Natural killer cell treated with Interleukin-12 subunit alpha and Interleukin-12 subunit beta and Interleukin-15 and Interleukin-18, amount 100 ng/mL, for 72 hours (primary cell): ENCODE results near the gene HBEGF. TPM values are rescaled to one million over a fixed set of nuclear protein-coding genes. Genes with fewer than 3 reads are reported as not detected.

Source experiments
- ATAC-seq, 2 donors: fragments of 150-1000 bp; cut with Tn5 transposase in 1 of 2; sonication (Bioruptor Pico), chemical (Tn5 transposase) in 1 of 2; 2 replicates each; pipeline ENCODE4 v1.10.0; 2021
- DNase-seq: peaks from one replicate; pipeline ENCODE4 v3.0.0; 2022; ENCODE audit warnings: low spot score
- H3K27ac Mint-ChIP-seq, 2 donors: 1 replicate in 1 of 2; 2 replicates in 1 of 2; pipeline ENCODE4 v1.8.0; 2022; ENCODE audit warnings: mixed read lengths in 2 of 2, mild to moderate bottlenecking in 1 of 2, moderate library complexity in 1 of 2
- H3K27me3 Mint-ChIP-seq, 2 donors: 1 replicate in 1 of 2; 2 replicates in 1 of 2; pipeline ENCODE4 v1.8.0; 2022; ENCODE audit warnings: mixed read lengths in 2 of 2
- H3K36me3 Mint-ChIP-seq: one replicate; pipeline ENCODE4 v1.8.0; 2022; ENCODE audit warnings: mixed read lengths
- H3K4me1 Mint-ChIP-seq, 2 donors: 1 replicate in 1 of 2; 2 replicates in 1 of 2; pipeline ENCODE4 v1.8.0; 2022; ENCODE audit warnings: low read depth in 2 of 2, mixed read lengths in 2 of 2, mild to moderate bottlenecking in 1 of 2
- H3K4me3 Mint-ChIP-seq: one replicate; pipeline ENCODE4 v1.8.0; 2022; ENCODE audit warnings: mixed read lengths
- H3K9me3 Mint-ChIP-seq: 2 replicates; pipeline ENCODE4 v1.8.0; 2022; ENCODE audit warnings: mixed read lengths
- total RNA-seq, 2 donors: library from RNA; stranded (reverse); gene quantifications; one replicate each; pipeline ENCODE4 v1.2.3, GENCODE V29; 2022

Gene HBEGF
- total RNA-seq, 2 donors from 2014 or later: 56.0 to 63.0 TPM

- H3K9me3 Mint-ChIP-seq: no peaks in the 10 kb centered on the region
- no peaks in the 10 kb centered on the region for H3K36me3 Mint-ChIP-seq
- no peak for ATAC-seq
- H3K4me1 Mint-ChIP-seq: no peaks in the 10 kb centered on the region
- H3K4me3 Mint-ChIP-seq: no peak overlapping the region
- no peak overlapping the region for H3K27ac Mint-ChIP-seq
- H3K27me3 Mint-ChIP-seq: peaks cover 0 to 5% of the 10 kb centered on the region in 2 donors
- DNase-seq: no peak
Observed at GRCh38 chr5:140319833-140320232, 26.6 kb downstream of the HBEGF start.

GRCh38 chr5:140318792-140319191, 27.6 kb downstream of the HBEGF start:
- no peak overlapping the region for H3K27ac Mint-ChIP-seq
- H3K36me3 Mint-ChIP-seq: no peaks in the 10 kb centered on the region
- ATAC-seq (no peak), DNase-seq (no peak)
- no peak overlapping the region for H3K4me3 Mint-ChIP-seq
- H3K27me3 Mint-ChIP-seq: peaks cover 0 to 3% of the 10 kb centered on the region in 2 donors
- no peaks in the 10 kb centered on the region for H3K4me1 Mint-ChIP-seq
- no peaks in the 10 kb centered on the region for H3K9me3 Mint-ChIP-seq

- Mint-ChIP-seq H3K4me1 (no peaks in the 10 kb centered on the region), H3K27me3 (peaks cover 0 to 3% of the 10 kb centered on the region in 2 donors), H3K4me3 (no peak overlapping the region), H3K9me3 (no peaks in the 10 kb centered on the region), H3K36me3 (no peaks in the 10 kb centered on the region), H3K27ac (no peak overlapping the region)
- DNase-seq (no peak), ATAC-seq (no peak)
Observed at GRCh38 chr5:140317859-140318258, 28.5 kb downstream of the HBEGF start.

GRCh38 chr5:140312791-140313189, 33.6 kb downstream of the HBEGF start:
- Mint-ChIP-seq H3K27me3 (peaks cover 28 to 29% of the 10 kb centered on the region in 2 donors), H3K36me3 (no peaks in the 10 kb centered on the region), H3K27ac (no peak overlapping the region), H3K9me3 (no peaks in the 10 kb centered on the region), H3K4me1 (peaks cover 4 to 10% of the 10 kb centered on the region in 2 donors), H3K4me3 (no peak overlapping the region)
- ATAC-seq: no peak
- no peak for DNase-seq

GRCh38 chr5:140312067-140312790, 34.2 kb downstream of the HBEGF start:
- Mint-ChIP-seq H3K36me3 (no peaks in the 10 kb centered on the region), H3K27ac (no peak overlapping the region), H3K4me1 (peaks cover 4 to 10% of the 10 kb centered on the region in 2 donors), H3K27me3 (peaks cover 28 to 29% of the 10 kb centered on the region in 2 donors), H3K4me3 (no peak overlapping the region), H3K9me3 (no peaks in the 10 kb centered on the region)
- no peak for DNase-seq
- ATAC-seq: peak; percentile 28 to 43

- Mint-ChIP-seq H3K27ac (no peak overlapping the region), H3K4me3 (no peak overlapping the region), H3K36me3 (no peaks in the 10 kb centered on the region), H3K27me3 (peaks cover 33 to 34% of the 10 kb centered on the region in 2 donors), H3K4me1 (peaks cover 4 to 10% of the 10 kb centered on the region in 2 donors), H3K9me3 (no peaks in the 10 kb centered on the region)
- DNase-seq (no peak), ATAC-seq (no peak)
Observed at GRCh38 chr5:140311011-140311467, 35.4 kb downstream of the HBEGF start.

GRCh38 chr5:140310434-140310833, 36.0 kb downstream of the HBEGF start:
- peaks cover 4 to 10% of the 10 kb centered on the region in 2 donors for H3K4me1 Mint-ChIP-seq
- no peaks in the 10 kb centered on the region for H3K9me3 Mint-ChIP-seq
- no peaks in the 10 kb centered on the region for H3K36me3 Mint-ChIP-seq
- peaks cover 35 to 37% of the 10 kb centered on the region in 2 donors for H3K27me3 Mint-ChIP-seq
- H3K4me3 Mint-ChIP-seq: no peak overlapping the region
- DNase-seq: no peak
- no peak for ATAC-seq
- no peak overlapping the region for H3K27ac Mint-ChIP-seq

GRCh38 chr5:140309706-140310249, 36.6 kb downstream of the HBEGF start:
- ATAC-seq: no peak
- H3K27me3 Mint-ChIP-seq: peaks cover 35 to 37% of the 10 kb centered on the region in 2 donors
- no peak overlapping the region for H3K27ac Mint-ChIP-seq
- DNase-seq: no peak
- H3K9me3 Mint-ChIP-seq: no peaks in the 10 kb centered on the region
- no peaks in the 10 kb centered on the region for H3K36me3 Mint-ChIP-seq
- H3K4me1 Mint-ChIP-seq: peaks cover 4 to 10% of the 10 kb centered on the region in 2 donors
- H3K4me3 Mint-ChIP-seq: no peak overlapping the region

- H3K4me1 Mint-ChIP-seq: peaks cover 15 to 16% of the 10 kb centered on the region in 2 donors
- H3K9me3 Mint-ChIP-seq: no peaks in the 10 kb centered on the region
- ATAC-seq: no peak
- no peak overlapping the region for H3K27ac Mint-ChIP-seq
- H3K27me3 Mint-ChIP-seq: peaks cover 22 to 23% of the 10 kb centered on the region in 2 donors
- DNase-seq: no peak
- H3K36me3 Mint-ChIP-seq: no peaks in the 10 kb centered on the region
- H3K4me3 Mint-ChIP-seq: no peak overlapping the region
Observed at GRCh38 chr5:140305471-140305870, 40.9 kb downstream of the HBEGF start.

GRCh38 chr5:140303966-140304365, 42.4 kb downstream of the HBEGF start:
- DNase-seq (no peak), ATAC-seq (no peak)
- Mint-ChIP-seq H3K27ac (no peak overlapping the region), H3K9me3 (no peaks in the 10 kb centered on the region), H3K4me3 (peak overlapping the region; percentile 45), H3K27me3 (peaks cover 9% of the 10 kb centered on the region in 2 donors), H3K36me3 (no peaks in the 10 kb centered on the region), H3K4me1 (peaks cover 15 to 16% of the 10 kb centered on the region in 2 donors)

- Mint-ChIP-seq H3K4me1 (peaks cover 15 to 16% of the 10 kb centered on the region in 2 donors), H3K27me3 (peaks cover 6 to 9% of the 10 kb centered on the region in 2 donors), H3K4me3 (peak within 1 kb of the TSS; percentile 92), H3K27ac (peak within 1 kb of the TSS; percentile 65 to 99), H3K36me3 (no peaks in the 10 kb centered on the region), H3K9me3 (no peaks in the 10 kb centered on the region)
- DNase-seq: peak; percentile 94
- peak; percentile 98 to 99 for ATAC-seq
Observed at GRCh38 chr5:140302786-140303639, 43.4 kb downstream of the HBEGF start, which contains the start of gene PFDN1. PFDN1 (minus strand) TSS chr5:140303101; CDS start chr5:140303073, 28 bp downstream.

- no peak for DNase-seq
- Mint-ChIP-seq H3K4me1 (peaks cover 19 to 25% of the 10 kb centered on the region in 2 donors), H3K36me3 (no peaks in the 10 kb centered on the region), H3K27me3 (peaks cover 3 to 5% of the 10 kb centered on the region in 2 donors), H3K27ac (no peak overlapping the region), H3K9me3 (no peaks in the 10 kb centered on the region), H3K4me3 (peak overlapping the region; percentile 36)
- no peak for ATAC-seq
Observed at GRCh38 chr5:140301136-140301535, 45.3 kb downstream of the HBEGF start.

- Mint-ChIP-seq H3K4me1 (peaks cover 23 to 26% of the 10 kb centered on the region in 2 donors), H3K36me3 (no peaks in the 10 kb centered on the region), H3K27me3 (no peaks in the 10 kb centered on the region), H3K27ac (no peak overlapping the region), H3K9me3 (no peaks in the 10 kb centered on the region), H3K4me3 (no peak overlapping the region)
- DNase-seq (no peak), ATAC-seq (no peak)
Observed at GRCh38 chr5:140299056-140299455, 47.3 kb downstream of the HBEGF start.
